Stromal cell of bone marrow (primary cell): Measurements from ENCODE around the gene PCDHGB5.
"Not testable (repeated sequence)": the region's sequence is repeated elsewhere in the genome, so short reads cannot be mapped to it uniquely, and the experiment has no call there.

Experiments used
- DNase-seq: peaks from one replicate; pipeline ENCODE4 v3.0.0-alpha.2; 2012; ENCODE audit warnings: low read depth

PCDHGB5 gene

DNA sequence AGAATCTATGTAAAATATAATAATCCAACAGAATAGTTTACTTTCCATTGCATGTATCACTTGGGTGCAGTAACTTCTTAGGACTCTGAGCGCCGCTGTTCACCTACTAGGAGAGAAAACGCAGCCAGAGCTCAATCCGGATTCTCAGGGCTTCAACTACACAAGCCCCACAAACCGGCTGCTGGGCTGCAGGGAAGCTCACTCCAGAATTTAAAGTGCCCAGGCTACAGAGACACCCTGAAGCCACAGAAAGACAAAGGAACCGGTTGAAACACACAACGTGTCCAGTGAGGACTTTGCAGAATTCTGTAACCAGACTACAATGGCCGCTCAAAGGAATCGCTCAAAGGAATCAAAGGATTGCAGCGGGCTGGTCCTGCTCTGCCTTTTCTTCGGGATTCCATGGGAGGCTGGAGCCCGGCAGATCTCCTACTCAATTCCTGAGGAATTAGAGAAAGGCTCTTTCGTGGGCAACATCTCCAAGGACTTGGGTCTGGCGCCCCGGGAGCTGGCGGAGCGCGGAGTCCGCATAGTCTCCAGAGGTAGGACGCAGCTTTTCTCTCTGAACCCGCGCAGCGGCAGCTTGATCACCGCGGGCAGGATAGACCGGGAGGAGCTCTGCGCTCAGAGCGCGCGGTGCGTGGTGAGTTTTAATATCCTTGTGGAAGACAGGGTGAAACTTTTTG, 15.2 kb downstream of the PCDHGB5 start, which contains the start of gene PCDHGA10:
Gene PCDHGA10 (plus strand): TSS at position 134 of the 686 bp plus-strand sequence. CDS start 189 bp downstream, at position 323.
- peak; percentile 51 for DNase-seq

DNA sequence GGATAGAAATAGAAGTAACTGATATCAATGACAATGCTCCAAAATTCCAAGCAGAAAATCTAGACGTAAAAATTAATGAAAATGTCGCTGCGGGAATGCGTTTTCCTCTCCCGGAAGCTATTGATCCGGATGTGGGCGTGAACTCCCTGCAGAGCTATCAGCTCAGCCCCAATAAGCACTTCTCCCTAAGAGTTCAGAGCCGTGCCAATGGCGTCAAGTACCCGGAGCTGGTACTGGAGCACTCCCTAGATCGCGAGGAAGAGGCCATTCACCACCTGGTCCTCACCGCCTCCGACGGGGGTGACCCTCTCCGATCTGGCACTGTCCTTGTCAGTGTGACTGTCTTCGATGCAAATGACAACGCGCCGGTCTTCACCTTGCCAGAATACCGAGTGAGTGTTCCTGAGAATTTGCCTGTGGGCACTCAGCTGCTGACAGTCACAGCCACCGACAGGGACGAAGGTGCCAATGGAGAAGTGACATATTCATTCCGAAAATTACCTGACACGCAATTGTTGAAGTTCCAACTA, 15.9 kb downstream of the PCDHGB5 start:
- DNase-seq = no peak

- DNase-seq = not testable (repeated sequence)
Observed at GRCh38 chr5:141414548-141415274, 17.0 kb downstream of the PCDHGB5 start.

GRCh38 chr5:141415275-141415618, 17.5 kb downstream of the PCDHGB5 start:
- DNase-seq = not testable (repeated sequence)

GRCh38 chr5:141417494-141418172, 19.9 kb downstream of the PCDHGB5 start, which contains the start of gene PCDHGB7:
TSS of gene PCDHGB7 (plus strand) at chr5:141417677. CDS start at chr5:141417860, 183 bp downstream.
- peak; percentile 70 for DNase-seq

DNA sequence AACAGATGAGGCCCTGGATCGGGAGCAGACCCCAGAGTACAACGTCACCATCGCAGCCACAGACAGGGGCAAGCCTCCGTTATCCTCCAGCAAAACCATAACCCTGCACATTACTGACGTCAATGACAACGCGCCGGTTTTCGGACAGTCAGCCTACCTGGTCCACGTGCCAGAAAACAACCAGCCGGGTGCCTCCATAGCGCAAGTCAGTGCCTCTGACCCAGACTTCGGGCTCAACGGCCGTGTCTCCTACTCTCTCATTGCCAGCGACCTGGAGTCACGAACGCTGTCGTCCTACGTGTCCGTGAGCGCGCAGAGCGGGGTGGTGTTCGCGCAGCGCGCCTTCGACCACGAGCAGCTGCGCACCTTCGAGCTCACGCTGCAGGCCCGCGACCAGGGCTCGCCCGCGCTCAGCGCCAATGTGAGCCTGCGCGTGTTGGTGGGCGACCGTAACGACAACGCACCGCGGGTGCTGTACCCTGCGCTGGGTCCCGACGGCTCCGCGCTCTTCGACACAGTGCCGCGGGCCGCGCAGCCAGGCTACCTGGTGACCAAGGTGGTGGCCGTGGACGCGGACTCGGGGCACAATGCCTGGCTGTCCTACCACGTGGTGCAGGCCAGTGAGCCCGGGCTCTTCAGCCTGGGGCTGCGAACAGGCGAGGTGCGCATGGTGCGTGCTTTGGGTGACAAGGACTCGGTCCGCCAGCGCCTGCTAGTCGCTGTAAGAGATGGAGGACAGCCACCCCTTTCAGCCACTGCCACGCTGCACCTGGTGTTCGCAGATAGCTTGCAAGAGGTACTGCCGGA, 21.5 kb downstream of the PCDHGB5 start:
- no peak for DNase-seq

- peak; percentile 47 for DNase-seq
Observed at GRCh38 chr5:141420855-141421488, 23.2 kb downstream of the PCDHGB5 start, which contains the start of gene PCDHGA11. TSS of gene PCDHGA11 (plus strand) at chr5:141421051. CDS start at chr5:141421228, 177 bp downstream.

GRCh38 chr5:141421489-141421855, 23.7 kb downstream of the PCDHGB5 start:
- no peak for DNase-seq

- no peak for DNase-seq
Observed at GRCh38 chr5:141422742-141423291, 25.1 kb downstream of the PCDHGB5 start.

DNA sequence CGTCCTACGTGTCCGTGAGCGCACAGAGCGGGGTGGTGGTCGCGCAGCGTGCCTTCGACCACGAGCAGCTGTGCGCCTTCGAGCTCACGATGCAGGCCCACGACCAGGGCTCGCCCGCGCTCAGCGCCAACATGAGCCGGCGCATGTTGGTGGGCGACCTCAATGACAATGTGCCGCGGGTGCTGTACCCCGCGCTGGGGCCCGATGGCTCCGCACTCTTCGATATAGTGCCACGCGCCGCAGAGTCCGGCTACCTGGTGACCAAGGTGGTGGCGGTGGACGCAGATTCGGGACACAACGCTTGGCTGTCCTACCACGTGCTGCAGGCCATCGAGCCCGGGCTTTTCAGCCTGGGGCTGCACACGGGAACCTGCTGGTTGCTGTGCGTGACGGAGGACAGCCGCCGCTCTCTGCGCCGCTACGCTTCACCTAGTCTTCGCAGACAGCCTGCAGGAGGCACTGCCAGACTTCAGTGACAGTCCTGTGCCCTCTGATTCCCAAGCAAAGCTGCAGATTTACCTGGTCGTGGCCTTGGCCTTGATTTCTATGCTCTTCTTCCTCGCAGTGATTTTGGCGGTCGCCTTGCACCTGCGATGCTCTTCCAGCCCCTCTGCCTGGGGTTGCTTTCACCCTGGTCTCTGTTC, 30.2 kb downstream of the PCDHGB5 start:
- DNase-seq = no peak

- DNase-seq = peak; percentile 92
Observed at GRCh38 chr5:141430332-141431113, 32.8 kb downstream of the PCDHGB5 start, which contains the start of gene PCDHGA12. TSS of gene PCDHGA12 (plus strand) at chr5:141430507. CDS start at chr5:141430760, 253 bp downstream.

DNA sequence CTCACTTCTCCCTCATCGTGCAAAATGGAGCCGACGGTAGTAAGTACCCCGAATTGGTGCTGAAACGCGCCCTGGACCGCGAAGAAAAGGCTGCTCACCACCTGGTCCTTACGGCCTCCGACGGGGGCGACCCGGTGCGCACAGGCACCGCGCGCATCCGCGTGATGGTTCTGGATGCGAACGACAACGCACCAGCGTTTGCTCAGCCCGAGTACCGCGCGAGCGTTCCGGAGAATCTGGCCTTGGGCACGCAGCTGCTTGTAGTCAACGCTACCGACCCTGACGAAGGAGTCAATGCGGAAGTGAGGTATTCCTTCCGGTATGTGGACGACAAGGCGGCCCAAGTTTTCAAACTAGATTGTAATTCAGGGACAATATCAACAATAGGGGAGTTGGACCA, 33.5 kb downstream of the PCDHGB5 start:
- no peak for DNase-seq

DNA sequence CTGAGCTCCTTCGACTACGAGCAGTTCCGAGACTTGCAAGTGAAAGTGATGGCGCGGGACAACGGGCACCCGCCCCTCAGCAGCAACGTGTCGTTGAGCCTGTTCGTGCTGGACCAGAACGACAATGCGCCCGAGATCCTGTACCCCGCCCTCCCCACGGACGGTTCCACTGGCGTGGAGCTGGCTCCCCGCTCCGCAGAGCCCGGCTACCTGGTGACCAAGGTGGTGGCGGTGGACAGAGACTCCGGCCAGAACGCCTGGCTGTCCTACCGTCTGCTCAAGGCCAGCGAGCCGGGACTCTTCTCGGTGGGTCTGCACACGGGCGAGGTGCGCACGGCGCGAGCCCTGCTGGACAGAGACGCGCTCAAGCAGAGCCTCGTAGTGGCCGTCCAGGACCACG, 34.6 kb downstream of the PCDHGB5 start:
- not testable (repeated sequence) for DNase-seq

DNA sequence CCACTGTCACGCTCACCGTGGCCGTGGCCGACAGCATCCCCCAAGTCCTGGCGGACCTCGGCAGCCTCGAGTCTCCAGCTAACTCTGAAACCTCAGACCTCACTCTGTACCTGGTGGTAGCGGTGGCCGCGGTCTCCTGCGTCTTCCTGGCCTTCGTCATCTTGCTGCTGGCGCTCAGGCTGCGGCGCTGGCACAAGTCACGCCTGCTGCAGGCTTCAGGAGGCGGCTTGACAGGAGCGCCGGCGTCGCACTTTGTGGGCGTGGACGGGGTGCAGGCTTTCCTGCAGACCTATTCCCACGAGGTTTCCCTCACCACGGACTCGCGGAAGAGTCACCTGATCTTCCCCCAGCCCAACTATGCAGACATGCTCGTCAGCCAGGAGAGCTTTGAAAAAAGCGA, 35.0 kb downstream of the PCDHGB5 start:
- DNase-seq = not testable (repeated sequence)

- no peak for DNase-seq
Observed at GRCh38 chr5:141434006-141434405, 36.3 kb downstream of the PCDHGB5 start.

DNA sequence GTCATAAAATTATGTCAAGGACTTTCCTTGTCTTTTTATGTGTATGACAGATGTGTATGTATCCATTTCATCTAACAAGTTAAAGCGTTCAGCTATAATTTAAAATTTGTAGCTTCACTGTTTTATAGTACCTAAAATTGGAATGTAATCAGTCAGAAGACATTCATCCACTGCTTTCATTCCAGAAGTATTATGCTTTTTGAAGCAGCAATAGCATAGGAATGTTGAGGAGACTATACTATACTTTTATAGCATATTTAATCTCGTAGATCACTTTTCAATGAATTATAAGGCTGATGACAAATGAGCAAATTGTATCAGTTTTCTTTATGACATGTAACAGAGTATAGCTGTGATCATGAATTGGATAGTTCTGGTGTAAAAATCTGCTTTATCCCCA, 39.5 kb downstream of the PCDHGB5 start:
- DNase-seq = no peak

DNA sequence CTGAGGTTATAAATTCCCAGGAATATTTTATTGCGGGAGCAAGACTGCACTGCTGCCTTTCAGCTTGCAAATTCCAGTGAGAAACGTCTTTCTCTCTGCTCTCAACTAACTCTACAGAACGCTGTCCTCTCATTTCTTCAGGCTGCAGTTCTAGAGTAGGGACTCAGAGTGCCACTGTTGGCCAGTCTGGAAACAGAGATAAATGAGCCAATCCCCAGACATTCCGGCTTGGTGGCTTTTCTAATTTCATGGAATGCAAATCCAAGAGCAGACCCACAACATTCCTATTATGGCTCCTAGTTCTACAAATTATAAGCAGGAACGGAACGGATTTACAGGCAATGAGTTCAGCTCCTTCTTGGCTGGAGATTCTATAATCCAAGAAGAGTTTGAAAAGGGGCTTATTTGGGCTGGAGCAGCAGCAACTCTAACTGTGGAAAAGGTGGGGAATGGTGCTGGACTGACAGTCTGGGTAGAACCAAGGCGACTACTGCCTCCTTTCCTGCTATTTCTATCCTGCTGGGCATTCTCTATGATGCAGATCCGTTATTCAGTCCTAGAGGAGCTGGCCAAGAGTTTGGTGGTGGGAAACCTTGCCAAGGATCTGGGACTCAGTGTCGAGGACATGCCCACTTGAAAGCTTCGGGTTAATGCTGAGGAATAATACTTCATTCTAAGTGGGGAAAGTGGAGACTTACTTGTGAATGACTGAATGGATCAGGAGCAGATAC, 41.8 kb downstream of the PCDHGB5 start:
- no peak for DNase-seq

DNA sequence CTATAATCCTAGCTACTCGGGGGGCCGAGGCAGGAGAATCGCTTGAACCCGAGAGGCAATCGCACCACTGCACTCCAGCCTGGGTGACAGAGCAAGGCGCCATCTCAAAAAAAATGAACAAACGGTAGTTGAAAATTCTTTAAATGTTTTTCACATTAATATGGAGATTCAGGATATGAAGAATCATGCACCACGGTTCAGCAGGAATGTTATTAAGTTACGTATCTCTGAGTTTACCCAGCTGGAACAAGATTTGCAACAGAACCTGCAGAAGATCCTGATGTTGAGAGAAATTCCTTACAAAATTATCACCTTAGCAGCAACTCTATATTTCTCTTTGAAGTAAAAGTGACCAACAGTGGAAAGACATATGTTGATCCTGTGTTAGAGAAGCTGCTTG, 42.6 kb downstream of the PCDHGB5 start:
- DNase-seq = no peak
